Measurements from ENCODE around the gene DSCAM. TPM values are rescaled to one million over a fixed set of nuclear protein-coding genes. Genes with fewer than 3 reads are reported as not detected.

The DSCAM gene
- total RNA-seq, 1 donor from 2014 or later, result not detected

- peaks cover 14% of the 10 kb centered on the region for H3K9me3 Mint-ChIP-seq
- H3K27ac Mint-ChIP-seq, result no peak overlapping the region
- DNase-seq (ENCODE audit: low spot score), result no peak
- no peak overlapping the region for H2AFZ ChIP-seq (replicated peaks)
- H3K27ac ChIP-seq, result no peak overlapping the region
- H3K36me3 ChIP-seq, result no peaks in the 10 kb centered on the region
- peaks cover 2% of the 10 kb centered on the region for H3K27me3 Mint-ChIP-seq (ENCODE audit: insufficient read depth, low read depth)
- no peaks in the 10 kb centered on the region for H3K36me3 Mint-ChIP-seq
- no peaks in the 10 kb centered on the region for H3K4me1 Mint-ChIP-seq
- no peaks in the 10 kb centered on the region for H3K27me3 ChIP-seq
- TF ChIP-seq CTCF (IDR thresholded peaks at IDR 0.05) (no peak), EZH2phosphoT487 (IDR thresholded peaks at IDR 0.05) (no peak), EZH2 (IDR thresholded peaks at IDR 0.05) (no peak)
- no peak overlapping the region for H3K4me3 Mint-ChIP-seq
- peaks cover 13% of the 10 kb centered on the region for H3K9me3 ChIP-seq (ENCODE audit: low read depth)
- H3K9ac ChIP-seq, result no peak overlapping the region
- no peak overlapping the region for H3K4me2 ChIP-seq
- no peaks in the 10 kb centered on the region for H3K79me2 ChIP-seq (ENCODE audit: low read depth)
- H3K4me1 ChIP-seq, result no peaks in the 10 kb centered on the region
- no peaks in the 10 kb centered on the region for H4K20me1 ChIP-seq (ENCODE audit: low read depth)
- H3F3A ChIP-seq (ENCODE audit: low read depth), result no peaks in the 10 kb centered on the region
- H3K4me3 ChIP-seq, result no peak overlapping the region
Measured at GRCh38 chr21:40796464-40796863, 50.5 kb downstream of the DSCAM start.

GRCh38 chr21:40795313-40795712, 51.6 kb downstream of the DSCAM start:
- Mint-ChIP-seq H3K4me3 (no peak overlapping the region), H3K27ac (no peak overlapping the region)
- no peak for DNase-seq (ENCODE audit: low spot score)

GRCh38 chr21:40792691-40793456, 54.1 kb downstream of the DSCAM start:
- Histone ChIP-seq H3K27me3 (no peaks in the 10 kb centered on the region), H3K4me2 (no peak overlapping the region), H3K27ac (no peak overlapping the region), H3K79me2 (ENCODE audit: low read depth) (no peaks in the 10 kb centered on the region), H3K9me3 (ENCODE audit: low read depth) (no peaks in the 10 kb centered on the region), H3K4me1 (no peaks in the 10 kb centered on the region), H3K36me3 (no peaks in the 10 kb centered on the region), H4K20me1 (ENCODE audit: low read depth) (no peaks in the 10 kb centered on the region), H3F3A (ENCODE audit: low read depth) (no peaks in the 10 kb centered on the region), H3K9ac (no peak overlapping the region), H2AFZ (replicated peaks) (no peak overlapping the region), H3K4me3 (no peak overlapping the region)
- H3K36me3 Mint-ChIP-seq, result no peaks in the 10 kb centered on the region
- no peak overlapping the region for H3K27ac Mint-ChIP-seq
- TF ChIP-seq CTCF (IDR thresholded peaks at IDR 0.05) (no peak), EZH2 (IDR thresholded peaks at IDR 0.05) (no peak), EZH2phosphoT487 (IDR thresholded peaks at IDR 0.05) (no peak)
- H3K27me3 Mint-ChIP-seq (ENCODE audit: insufficient read depth, low read depth), result peaks cover 2% of the 10 kb centered on the region
- no peaks in the 10 kb centered on the region for H3K4me1 Mint-ChIP-seq
- no peak overlapping the region for H3K4me3 Mint-ChIP-seq
- peaks cover 2% of the 10 kb centered on the region for H3K9me3 Mint-ChIP-seq
- no peak for DNase-seq (ENCODE audit: low spot score)

More at GRCh38 chr21:40795313-40795712, 51.6 kb downstream of the DSCAM start:
- Histone ChIP-seq H4K20me1 (ENCODE audit: low read depth) (no peaks in the 10 kb centered on the region), H2AFZ (replicated peaks) (no peak overlapping the region), H3K79me2 (ENCODE audit: low read depth) (no peaks in the 10 kb centered on the region), H3K4me1 (no peaks in the 10 kb centered on the region), H3K36me3 (no peaks in the 10 kb centered on the region), H3K4me3 (no peak overlapping the region), H3K9me3 (ENCODE audit: low read depth) (peaks cover 6% of the 10 kb centered on the region), H3K27me3 (no peaks in the 10 kb centered on the region), H3K4me2 (no peak overlapping the region), H3K27ac (no peak overlapping the region), H3F3A (ENCODE audit: low read depth) (no peaks in the 10 kb centered on the region), H3K9ac (no peak overlapping the region)
- TF ChIP-seq EZH2phosphoT487 (IDR thresholded peaks at IDR 0.05) (no peak), CTCF (IDR thresholded peaks at IDR 0.05) (no peak), EZH2 (IDR thresholded peaks at IDR 0.05) (no peak)
- Mint-ChIP-seq H3K36me3 (no peaks in the 10 kb centered on the region), H3K4me1 (no peaks in the 10 kb centered on the region), H3K9me3 (peaks cover 10% of the 10 kb centered on the region), H3K27me3 (ENCODE audit: insufficient read depth, low read depth) (peaks cover 2% of the 10 kb centered on the region)
